Uterus (tissue), 2 donors: ENCODE measurements around the gene SSX7.
"Not testable (repeated sequence)": the region's sequence is repeated elsewhere in the genome, so short reads cannot be mapped to it uniquely, and the experiment has no call there.

Source experiments
- POLR2A ChIP-seq, 2 donors: fragments of 450-650 bp; IDR thresholded peaks; one replicate each; pipeline ENCODE4 v1.6.1; 2016; ENCODE audit warnings: antibody characterized with exemption in 2 of 2, mild to moderate bottlenecking in 1 of 2, moderate library complexity in 1 of 2
- TF ChIP-seq, protein P1 (sequence below), 4 experiments: fragments of 200-600 bp in 2 of 4; fragments of 450-650 bp in 2 of 4; sonication (generic) in 2 of 4; IDR thresholded peaks; one replicate each; pipeline ENCODE4 v1.5.1; 2016 to 2019; ENCODE audit warnings: antibody characterized with exemption in 4 of 4, mild to moderate bottlenecking in 2 of 4, moderate library complexity in 1 of 4

- TF ChIP-seq, protein P1, sequence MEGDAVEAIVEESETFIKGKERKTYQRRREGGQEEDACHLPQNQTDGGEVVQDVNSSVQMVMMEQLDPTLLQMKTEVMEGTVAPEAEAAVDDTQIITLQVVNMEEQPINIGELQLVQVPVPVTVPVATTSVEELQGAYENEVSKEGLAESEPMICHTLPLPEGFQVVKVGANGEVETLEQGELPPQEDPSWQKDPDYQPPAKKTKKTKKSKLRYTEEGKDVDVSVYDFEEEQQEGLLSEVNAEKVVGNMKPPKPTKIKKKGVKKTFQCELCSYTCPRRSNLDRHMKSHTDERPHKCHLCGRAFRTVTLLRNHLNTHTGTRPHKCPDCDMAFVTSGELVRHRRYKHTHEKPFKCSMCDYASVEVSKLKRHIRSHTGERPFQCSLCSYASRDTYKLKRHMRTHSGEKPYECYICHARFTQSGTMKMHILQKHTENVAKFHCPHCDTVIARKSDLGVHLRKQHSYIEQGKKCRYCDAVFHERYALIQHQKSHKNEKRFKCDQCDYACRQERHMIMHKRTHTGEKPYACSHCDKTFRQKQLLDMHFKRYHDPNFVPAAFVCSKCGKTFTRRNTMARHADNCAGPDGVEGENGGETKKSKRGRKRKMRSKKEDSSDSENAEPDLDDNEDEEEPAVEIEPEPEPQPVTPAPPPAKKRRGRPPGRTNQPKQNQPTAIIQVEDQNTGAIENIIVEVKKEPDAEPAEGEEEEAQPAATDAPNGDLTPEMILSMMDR (IDR thresholded peaks at IDR 0.05), result not testable (repeated sequence)
- TF ChIP-seq POLR2A (IDR thresholded peaks at IDR 0.05), result not testable (repeated sequence)
These were observed 26.2 kb downstream of the SSX7 start for GRCh38 chrX:52628483-52628882.
